CD4-positive, alpha-beta T cell (primary cell): ENCODE results near the gene GABARAPL1. TPM values are rescaled to one million over a fixed set of nuclear protein-coding genes. Genes with fewer than 3 reads are reported as not detected.
A peak's percentile ranks its signal among the peaks of the same experiment; 100 is the strongest.

Source experiments
- ATAC-seq: fragments of 200-7000 bp; cut with Tn5 transposase; one replicate; pipeline ENCODE4 v1.10.0; 2022; ENCODE audit warnings: mild to moderate bottlenecking; ENCODE audit not compliant: poor library complexity
- CTCF ChIA-PET: fragments of 350-600 bp; sonication (Branson Sonifier 250); formaldehyde crosslinking; loops from one replicate; lab custom pipeline; 2021; ENCODE audit warnings: antibody characterized with exemption, inconsistent platforms; lab: Charles Lee
- POLR2A ChIA-PET: fragments of 350-600 bp; sonication (Branson Sonifier 250); formaldehyde crosslinking; loops from one replicate; lab custom pipeline; 2021; ENCODE audit warnings: antibody characterized with exemption, inconsistent platforms; lab: Charles Lee
- DNase-seq, 14 experiments: peaks; one replicate each; pipeline ENCODE4 v3.0.0-alpha.2; 2013 to 2020; ENCODE audit warnings: mixed read lengths in 2 of 14
- H3K27ac ChIP-seq, 2 donors: one replicate each; pipeline versions ENCODE4 v1.5.1 to v1.7.0; 2013; ENCODE audit warnings: low read length in 2 of 2, low read depth in 1 of 2, mild to moderate bottlenecking in 1 of 2
- H3K27me3 ChIP-seq, 2 experiments: 1 replicate in 1 of 2; 2 replicates in 1 of 2; pipeline versions ENCODE4 v1.6.1 to v1.7.0; 2013; ENCODE audit warnings: low read length in 2 of 2, control low read depth in 1 of 2, mild to moderate bottlenecking in 1 of 2, moderate library complexity in 1 of 2; ENCODE audit not compliant: insufficient read depth in 2 of 2, control insufficient read depth in 1 of 2
- H3K36me3 ChIP-seq: one replicate; pipeline ENCODE4 v1.6.1; 2013; ENCODE audit warnings: low read length, control low read depth; ENCODE audit not compliant: insufficient read depth
- H3K4me1 ChIP-seq: one replicate; pipeline ENCODE4 v1.6.1; 2013; ENCODE audit warnings: low read length, control low read depth; ENCODE audit not compliant: insufficient read depth
- H3K4me3 ChIP-seq: one replicate; pipeline ENCODE4 v1.5.1; 2013; ENCODE audit warnings: mild to moderate bottlenecking, low read length, moderate library complexity
- H3K9me3 ChIP-seq, 2 experiments: 1 replicate in 1 of 2; 2 replicates in 1 of 2; pipeline versions ENCODE4 v1.6.1 to v1.7.0; 2013; ENCODE audit warnings: low read length in 2 of 2, mild to moderate bottlenecking in 2 of 2, control low read depth in 1 of 2, moderate library complexity in 1 of 2; ENCODE audit not compliant: control insufficient read depth in 1 of 2, insufficient read depth in 1 of 2
- H3K27ac Mint-ChIP-seq: one replicate; pipeline ENCODE4 v1.8.0; 2020; ENCODE audit warnings: mixed read lengths
- H3K27me3 Mint-ChIP-seq: one replicate; pipeline ENCODE4 v1.8.0; 2021; ENCODE audit warnings: mixed read lengths
- H3K36me3 Mint-ChIP-seq: one replicate; pipeline ENCODE4 v1.8.0; 2021; ENCODE audit warnings: low read depth, mixed read lengths
- H3K4me1 Mint-ChIP-seq: one replicate; pipeline ENCODE4 v1.8.0; 2021; ENCODE audit warnings: low read depth, mixed read lengths
- H3K4me3 Mint-ChIP-seq: one replicate; pipeline ENCODE4 v1.8.0; 2020; ENCODE audit warnings: mild to moderate bottlenecking, mixed read lengths
- H3K9me3 Mint-ChIP-seq: one replicate; pipeline ENCODE4 v1.8.0; 2020; ENCODE audit warnings: mixed read lengths
- CTCF ChIP-seq: fragments of 200-600 bp; IDR thresholded peaks from one replicate; pipeline ENCODE4 v1.8.0; 2022; ENCODE audit warnings: antibody characterized with exemption, mild to moderate bottlenecking
- intact Hi-C, 2 experiments: fragments of 100-400 bp; cut with DNase I in 1 of 2; cut with micrococcal nuclease in 1 of 2; formaldehyde crosslinking; loops; one replicate each; pipeline versions ENCODE4 v1.15.1 to v1.9.0; 2023 to 2025; cut with DNase I, micrococcal nuclease
- total RNA-seq, 174 experiments: library from RNA in 2 of 174; stranded (reverse) in 2 of 174; gene quantifications; one replicate each; pipeline ENCODE4 v1.2.3 and lab custom pipeline; 2021 to 2026

GABARAPL1 gene
- total RNA-seq, 2 experiments from 2014 or later: 267 to 276 TPM

DNA sequence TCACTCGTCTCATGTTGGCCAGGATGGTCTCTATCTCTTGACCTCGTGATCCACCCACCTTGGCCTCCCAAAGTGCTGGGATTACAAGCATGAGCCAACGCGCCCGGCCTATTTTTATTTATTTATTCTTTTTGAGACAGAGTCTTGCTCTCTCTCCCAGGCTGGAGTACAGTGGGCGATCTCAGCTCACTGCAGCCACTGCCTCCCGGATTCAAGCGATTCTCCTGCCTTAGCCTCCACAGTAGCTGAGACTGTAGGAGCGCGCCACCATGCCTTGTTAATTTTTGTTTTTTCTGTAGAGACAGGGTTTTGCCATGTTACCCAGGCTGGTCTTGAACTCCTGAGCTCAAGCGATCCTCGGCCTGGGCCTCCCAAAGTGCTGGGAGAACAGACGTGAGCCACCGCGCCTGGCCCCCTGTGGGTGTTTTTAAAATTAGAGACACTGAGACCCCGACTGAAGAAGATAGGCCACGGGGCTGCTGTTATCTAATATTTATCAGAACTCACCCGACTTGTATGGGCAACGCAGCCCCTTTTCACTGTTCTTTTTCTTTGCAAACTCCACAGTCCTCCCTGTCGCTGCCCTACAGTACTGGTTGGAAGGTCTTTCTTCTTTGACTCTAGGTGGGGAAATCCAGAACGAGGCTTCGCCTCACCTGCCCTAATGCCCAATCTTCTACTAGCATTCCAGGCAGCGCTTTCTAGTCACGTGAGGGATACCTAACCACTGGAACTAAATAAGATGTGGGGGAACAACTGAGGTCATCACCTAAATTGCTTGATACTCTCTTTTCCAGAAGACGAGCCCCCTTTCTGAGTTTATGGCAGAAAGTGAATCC is 1.4 kb upstream of the GABARAPL1 start:
- H3K36me3 ChIP-seq: no peaks in the 10 kb centered on the region
- H3K4me1 Mint-ChIP-seq: peaks cover 31% of the 10 kb centered on the region
- H3K27ac Mint-ChIP-seq: peak overlapping the region; percentile 98
- no peaks in the 10 kb centered on the region for H3K27me3 ChIP-seq
- no peak for ATAC-seq
- H3K9me3 ChIP-seq: no peaks in the 10 kb centered on the region
- no peak overlapping the region for H3K4me3 Mint-ChIP-seq
- intact Hi-C loops: loop anchor here (5.0 to 10.0 kb wide), 5 partner anchors 59 to 961 kb away; partner anchors contain the start of genes CLEC2B (in 1 of the 2) and SMIM10L1 (in 1 of the 2)
- ChIA-PET POLR2A (no interaction called here), CTCF (interaction anchor here (1.3 to 1.7 kb wide), 2 partner anchors 24 to 58 kb away, joined by 3 read pairs; no protein-coding TSS in a partner anchor)
- no peaks in the 10 kb centered on the region for H3K9me3 Mint-ChIP-seq
- H3K4me3 ChIP-seq: no peak overlapping the region
- peaks cover 31% of the 10 kb centered on the region for H3K4me1 ChIP-seq
- peaks cover 21% of the 10 kb centered on the region for H3K36me3 Mint-ChIP-seq
- H3K27me3 Mint-ChIP-seq: peaks cover 6% of the 10 kb centered on the region
- no peak overlapping the region for H3K27ac ChIP-seq
- peak in 1 of 14 experiments; percentile 24 for DNase-seq
- TF ChIP-seq CTCF: no peak

GRCh38 chr12:10211940-10212738 is 538 bp upstream of the GABARAPL1 start:
- POLR2A ChIA-PET: interaction anchor here (1.0 to 2.9 kb wide), 12 partner anchors 8 to 1333 kb away, joined by 3 to 21 read pairs (median 5); partner anchors contain the start of genes CD69, CLEC2B, MAGOHB and SMIM10L1
- H3K4me3 Mint-ChIP-seq: peak overlapping the region; percentile 95
- H3K27ac Mint-ChIP-seq: peak overlapping the region; percentile 98
- Histone ChIP-seq H3K27me3 (no peaks in the 10 kb centered on the region), H3K9me3 (no peaks in the 10 kb centered on the region), H3K27ac (peak overlapping the region; percentile 77 to 89), H3K4me1 (peaks cover 31% of the 10 kb centered on the region), H3K36me3 (no peaks in the 10 kb centered on the region), H3K4me3 (peak overlapping the region; percentile 87)
- H3K4me1 Mint-ChIP-seq: peaks cover 31% of the 10 kb centered on the region
- H3K9me3 Mint-ChIP-seq: no peaks in the 10 kb centered on the region
- H3K36me3 Mint-ChIP-seq: peaks cover 21% of the 10 kb centered on the region
- peak; percentile 69 to 95 (median 86) for DNase-seq
- TF ChIP-seq CTCF: no peak
- peak; percentile 75 for ATAC-seq
- intact Hi-C loops: loop anchor here (2.0 to 10.0 kb wide), 7 partner anchors 60 to 960 kb away; partner anchors contain the start of genes CD69 (in 1 of the 2), CLEC2B (in 1 of the 2), MAGOHB (in 1 of the 2) and SMIM10L1 (in 1 of the 2)
- CTCF ChIA-PET: interaction anchor here (1.3 to 1.7 kb wide), 2 partner anchors 24 to 59 kb away, joined by 3 read pairs; no protein-coding TSS in a partner anchor
- peaks cover 6% of the 10 kb centered on the region for H3K27me3 Mint-ChIP-seq
